ENCODE measurements around the gene HEG1.

HEG1 gene

DNA sequence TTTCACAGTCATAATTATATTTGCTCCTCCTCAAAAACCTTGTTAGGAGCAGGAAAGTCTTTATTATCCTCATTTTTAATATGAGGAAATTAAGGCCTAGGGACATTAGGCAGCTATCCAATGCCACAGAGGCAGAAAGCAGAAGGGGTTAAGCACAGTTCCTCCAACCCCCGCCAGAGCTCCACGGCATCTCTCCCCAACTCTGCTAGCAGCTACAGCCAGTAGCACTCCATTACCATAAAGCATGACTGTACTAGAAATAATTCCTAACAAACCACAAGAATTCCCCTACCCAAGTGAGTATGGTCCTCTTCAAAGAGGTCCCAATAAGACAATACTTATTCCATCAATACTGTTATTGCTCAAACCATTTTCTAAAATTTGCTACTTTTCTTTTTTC, 9.8 kb downstream of the HEG1 start:
- no peak for DNase-seq

DNA sequence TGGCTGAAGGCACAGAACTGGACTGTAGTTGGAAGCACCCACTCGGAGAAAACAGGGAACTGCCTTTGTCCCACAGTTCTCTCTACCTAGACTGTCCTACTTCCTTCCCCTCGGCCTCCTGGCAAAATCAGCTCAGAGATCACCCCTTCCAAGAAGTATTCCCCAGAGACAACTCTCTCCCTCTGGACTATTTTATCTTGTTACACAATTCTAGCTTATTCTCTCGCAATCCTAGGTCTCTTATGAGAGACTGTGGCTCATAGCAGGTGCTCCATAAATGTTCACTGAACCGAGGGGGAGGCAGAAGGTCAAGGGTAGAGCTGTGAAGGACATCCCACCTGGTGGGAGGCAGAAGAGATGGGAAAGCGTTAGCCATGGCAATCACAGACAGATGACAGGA, 10.6 kb downstream of the HEG1 start:
- DNase-seq = no peak

DNA sequence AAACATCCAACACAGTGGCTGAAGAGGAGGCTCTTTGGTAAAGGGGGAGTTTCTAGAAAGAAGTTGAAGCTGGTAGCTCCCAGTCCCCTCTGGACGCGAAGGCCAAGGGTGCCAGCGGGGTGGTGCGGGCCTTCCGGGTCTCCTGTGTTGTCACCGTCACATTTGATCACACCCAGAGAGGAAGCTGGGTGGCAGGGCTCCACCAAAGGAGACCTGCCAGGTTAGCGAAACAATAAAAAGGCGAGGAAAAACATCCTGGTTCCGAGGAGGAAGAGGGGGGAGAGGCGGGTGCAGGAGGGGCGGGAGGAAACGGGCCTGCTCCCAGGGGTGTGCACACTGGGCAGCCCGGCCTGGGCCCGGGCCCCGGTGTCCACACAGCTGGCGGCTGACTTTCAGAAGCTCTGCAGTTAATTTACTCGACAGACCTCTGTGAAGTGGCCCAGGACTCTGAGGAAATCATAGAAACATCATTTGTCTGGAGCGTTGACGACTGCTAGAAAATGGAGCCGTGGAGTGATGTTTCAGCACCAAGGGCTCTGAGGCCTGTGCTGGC, 12.1 kb downstream of the HEG1 start:
- no peak for DNase-seq

DNA sequence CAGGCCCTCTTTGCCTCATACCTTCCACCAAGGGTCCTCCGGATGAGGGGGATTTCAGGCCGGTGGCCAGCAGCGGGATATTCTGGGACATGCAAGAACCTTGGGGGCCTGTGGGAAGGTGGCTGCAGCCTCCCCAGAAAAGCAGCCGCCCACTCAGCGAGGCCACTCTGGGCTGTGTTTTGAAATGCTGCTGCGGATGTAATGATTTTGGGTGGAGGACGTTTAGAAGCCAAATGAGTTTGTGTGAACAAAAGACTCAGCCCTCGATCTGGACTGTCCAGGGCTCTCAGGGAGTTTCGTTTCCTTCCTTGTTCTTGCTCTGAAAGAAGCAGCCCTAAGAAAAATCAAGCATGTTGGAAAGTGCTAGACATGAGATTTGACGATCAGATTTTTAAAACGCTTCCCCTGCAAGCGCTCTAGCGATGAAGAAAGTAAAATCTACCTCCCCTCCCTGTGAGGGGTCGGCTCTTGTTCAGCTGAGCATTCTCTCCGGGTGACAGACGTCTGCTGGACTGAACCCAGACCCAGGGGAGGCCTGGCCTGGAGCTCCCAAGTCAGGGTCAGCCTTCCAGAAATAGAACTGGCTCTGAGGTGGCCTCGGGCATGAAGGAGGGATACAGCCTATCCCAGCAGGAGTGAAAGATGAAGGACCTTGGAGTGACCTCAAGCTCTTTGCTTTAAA, 12.9 kb downstream of the HEG1 start:
- no peak for DNase-seq

DNA sequence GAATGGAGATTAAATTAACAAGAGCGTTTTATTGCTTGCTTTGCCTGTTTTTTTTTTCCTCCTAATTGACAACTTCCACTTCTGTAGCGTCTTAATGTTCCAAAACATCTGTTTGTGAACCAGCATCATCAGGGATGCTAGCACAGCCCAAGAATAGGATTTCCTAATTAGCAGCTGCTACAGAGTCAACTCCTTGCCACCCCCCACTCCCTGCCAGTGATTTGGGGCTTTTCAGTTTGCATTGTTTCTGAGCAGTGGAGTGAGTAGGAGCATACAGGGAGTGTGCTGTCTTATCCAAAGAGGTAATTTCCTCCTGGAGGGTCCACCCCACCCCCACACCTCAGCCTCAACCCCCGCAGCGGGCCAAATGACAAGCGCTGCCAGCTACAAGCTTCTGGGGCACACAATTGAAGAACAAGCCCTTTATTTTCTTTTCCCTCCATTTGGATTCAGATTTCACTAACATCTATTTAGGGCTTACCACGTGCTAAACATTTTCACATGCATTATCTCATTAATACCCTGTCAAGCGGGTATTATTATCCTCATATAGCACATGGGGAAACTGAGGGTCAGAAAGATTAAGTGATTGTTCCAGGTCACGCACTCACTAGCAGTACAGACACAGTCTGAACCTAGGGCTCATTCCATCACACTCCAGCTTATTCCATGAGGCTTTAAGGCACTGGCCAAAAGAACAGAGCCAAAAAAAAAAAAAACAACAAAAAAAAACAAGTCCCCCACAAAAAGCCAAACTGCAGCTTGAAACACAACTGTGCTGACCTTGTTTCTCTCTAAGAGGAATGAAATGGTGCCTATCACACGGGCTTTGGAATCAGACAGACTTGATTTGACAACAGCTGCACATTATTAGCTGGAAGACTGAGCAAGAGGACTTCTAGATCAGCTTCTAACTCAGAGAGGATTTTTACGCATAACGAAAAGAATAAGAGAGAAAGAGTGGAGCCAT, 16.4 kb downstream of the HEG1 start:
- DNase-seq = no peak

DNA sequence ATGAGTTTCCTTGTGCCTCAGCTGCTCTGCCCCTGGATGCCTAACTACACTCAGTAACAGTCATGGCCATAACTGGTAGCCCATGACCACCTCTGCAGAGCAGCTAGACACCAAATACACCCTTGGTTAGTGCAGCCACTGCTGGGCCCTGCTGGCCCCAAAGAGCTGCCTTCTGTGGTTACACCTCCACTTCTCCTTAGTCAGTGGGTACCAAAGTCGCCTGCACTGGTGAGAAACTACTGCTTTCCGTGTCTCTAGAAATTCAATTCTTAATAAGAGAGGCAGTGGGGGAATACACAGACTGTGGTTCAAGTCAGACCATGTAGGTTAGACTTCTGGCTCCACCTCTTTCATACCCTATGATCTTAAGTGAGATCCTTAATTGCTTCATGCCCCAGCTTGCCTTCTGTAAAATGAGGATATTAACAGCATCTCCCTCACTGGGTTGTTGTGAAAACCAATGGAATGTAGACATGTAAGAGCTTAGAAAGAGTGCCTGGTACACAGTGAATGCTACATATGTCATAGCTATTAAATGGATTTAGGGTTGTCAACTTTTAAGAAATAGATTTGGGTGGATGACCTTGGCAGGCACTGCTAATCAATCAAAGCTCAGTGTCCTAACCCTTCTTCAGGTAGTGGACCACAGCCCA, 18.2 kb downstream of the HEG1 start:
- DNase-seq = no peak

DNA sequence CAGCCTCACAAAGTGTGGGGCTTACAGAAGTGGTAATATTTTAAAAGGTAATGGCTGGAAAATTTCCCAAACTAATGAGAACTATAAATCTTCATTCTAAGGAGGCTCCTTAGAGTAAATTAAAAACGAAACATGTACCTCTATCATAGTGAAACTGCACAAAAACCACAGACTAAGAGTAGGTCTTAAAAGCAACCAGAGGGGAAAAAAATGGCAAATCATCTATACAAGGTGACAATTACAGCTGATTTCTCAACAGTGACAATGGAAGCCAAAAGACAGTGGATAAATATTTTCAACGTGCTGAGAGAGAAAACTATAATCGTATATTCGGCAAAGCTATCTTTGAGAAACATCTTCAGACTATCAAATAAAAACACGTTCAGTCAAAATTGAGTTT, 20.6 kb downstream of the HEG1 start:
- no peak for DNase-seq

DNA sequence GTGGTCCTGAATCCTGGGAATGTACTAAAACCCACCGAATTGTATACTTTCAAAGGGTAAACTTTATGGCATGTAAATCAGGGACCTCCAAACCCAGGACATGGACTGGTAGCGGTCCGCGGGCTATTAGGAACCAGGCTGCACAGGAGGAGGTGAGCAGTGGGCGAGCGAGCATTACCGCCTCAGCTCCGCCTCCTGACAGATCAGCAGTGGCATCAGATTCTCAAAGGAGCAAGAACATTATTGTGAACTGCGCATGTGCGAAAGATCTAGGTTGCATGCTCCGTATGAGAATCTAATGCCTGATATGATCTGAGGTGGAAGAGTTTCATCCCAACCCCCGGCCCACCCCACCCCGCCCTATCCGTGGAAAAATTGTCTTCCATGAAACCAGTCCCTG, 22.2 kb downstream of the HEG1 start:
- DNase-seq = no peak

DNA sequence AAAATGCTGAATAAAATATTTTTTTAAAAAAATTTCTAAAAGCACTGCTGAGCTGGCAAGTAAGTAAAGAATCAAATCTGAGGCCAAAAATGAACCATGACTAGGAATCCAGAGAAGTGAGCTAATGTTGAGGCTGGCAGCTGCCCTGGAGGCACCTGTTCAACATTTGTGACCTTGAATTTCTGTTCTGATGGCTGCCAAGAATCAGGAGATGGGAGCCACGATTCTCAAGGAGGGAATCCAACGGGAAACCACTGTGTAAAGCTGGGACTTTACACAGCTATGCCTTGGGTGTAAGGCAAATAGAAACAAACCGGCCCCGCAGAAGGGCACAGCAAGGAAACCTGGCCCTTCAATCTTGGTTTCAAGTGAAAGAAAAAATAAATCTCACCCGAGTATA, 22.7 kb downstream of the HEG1 start:
- no peak for DNase-seq

DNA sequence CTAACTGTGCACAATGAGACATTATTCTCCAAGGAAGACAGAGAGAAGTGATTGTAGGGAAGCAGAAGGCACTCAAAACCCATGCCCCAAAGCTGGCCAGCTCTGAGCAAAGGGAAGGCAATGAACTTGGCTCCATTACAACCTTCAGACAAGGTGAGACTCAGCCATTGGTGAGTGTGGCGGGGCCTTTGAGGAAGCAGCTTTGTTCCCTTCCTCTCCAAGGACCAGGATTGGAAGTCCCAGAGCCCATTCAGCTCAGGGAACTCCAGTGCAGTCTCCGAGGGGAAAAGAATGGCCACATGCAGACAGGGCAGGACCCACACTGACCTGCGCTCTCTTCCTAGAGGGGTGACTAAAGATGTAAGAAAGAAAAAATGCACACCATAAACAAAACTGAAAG, 23.1 kb downstream of the HEG1 start:
- no peak for DNase-seq

DNA sequence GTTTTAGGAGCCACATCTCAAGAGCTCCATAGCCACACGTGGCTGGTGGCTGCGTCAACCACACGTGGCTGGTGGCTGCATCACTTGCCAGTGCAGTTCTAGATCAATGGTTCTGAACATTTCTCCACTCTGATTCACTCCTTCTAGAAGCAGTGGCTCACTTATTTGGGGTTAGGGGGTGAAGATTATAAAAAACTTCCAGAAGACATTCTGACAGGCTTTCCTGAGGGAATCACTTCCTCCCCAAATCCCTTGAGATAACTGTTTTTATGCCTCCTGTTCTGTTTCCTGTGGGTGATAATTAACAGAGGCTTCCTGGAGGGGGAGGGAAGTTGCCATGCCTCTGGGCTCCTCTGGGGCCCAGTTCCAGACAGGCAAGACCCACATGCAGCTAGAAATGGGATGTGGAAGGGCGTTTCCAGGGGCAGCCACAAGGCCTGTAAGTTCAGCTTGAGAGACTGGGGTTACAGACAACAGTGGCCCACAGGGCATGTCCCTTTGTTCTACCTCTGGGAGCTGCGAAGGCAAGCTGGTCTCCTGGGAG, 23.6 kb downstream of the HEG1 start:
- DNase-seq = no peak

DNA sequence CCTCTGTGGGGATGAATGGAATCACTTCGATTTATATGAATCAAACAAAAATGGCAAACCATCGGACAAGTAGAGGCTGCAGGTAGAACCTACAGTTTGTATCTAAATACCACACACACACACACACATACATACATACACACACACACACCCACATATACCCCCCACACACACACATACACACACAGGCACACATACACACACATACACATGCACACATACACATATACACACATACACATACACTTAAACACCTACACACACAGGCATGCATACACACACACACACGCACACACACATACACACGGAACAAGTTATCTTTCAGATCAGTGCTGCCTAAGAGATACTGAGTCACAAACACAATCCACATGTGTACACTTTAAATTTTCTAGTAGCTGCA, 24.3 kb downstream of the HEG1 start:
- no peak for DNase-seq

DNA sequence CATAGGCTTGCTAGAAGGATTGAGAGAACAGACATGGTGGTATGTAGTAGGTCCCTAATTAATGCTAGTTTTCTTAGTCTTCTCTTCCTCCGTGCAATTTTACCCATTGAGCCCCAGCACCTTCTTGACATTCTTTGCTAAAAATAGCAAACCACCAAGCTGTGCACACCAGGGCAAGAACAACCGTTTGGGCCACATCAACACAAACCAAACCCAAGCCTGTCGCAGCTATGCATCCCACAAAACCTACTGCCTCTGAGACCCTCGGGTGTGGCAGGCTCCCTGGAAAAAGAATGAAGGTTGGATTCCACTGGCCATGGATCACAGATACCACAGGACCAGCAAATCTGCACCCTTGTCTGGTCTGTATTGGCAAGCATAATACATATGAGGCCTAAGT, 27.1 kb downstream of the HEG1 start:
- no peak for DNase-seq

DNA sequence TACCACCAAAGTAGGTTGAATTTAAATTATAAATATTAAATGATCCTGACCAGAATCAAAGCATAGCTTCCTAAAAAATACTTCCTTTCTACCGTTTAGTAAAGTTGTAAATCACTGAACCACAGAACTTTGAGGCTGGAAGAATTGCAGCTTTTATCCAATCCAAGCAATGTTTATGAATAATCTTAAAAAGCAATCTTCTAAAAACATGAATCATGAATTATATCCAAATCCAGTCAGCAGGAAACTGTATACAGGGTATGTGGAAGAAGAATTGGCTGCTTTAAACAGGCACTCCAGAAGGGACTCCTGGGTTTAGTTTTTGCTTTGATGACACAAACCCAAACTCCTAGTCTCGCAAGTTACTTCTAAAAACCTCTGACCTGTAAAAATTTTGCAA, 30.2 kb downstream of the HEG1 start:
- no peak for DNase-seq

DNA sequence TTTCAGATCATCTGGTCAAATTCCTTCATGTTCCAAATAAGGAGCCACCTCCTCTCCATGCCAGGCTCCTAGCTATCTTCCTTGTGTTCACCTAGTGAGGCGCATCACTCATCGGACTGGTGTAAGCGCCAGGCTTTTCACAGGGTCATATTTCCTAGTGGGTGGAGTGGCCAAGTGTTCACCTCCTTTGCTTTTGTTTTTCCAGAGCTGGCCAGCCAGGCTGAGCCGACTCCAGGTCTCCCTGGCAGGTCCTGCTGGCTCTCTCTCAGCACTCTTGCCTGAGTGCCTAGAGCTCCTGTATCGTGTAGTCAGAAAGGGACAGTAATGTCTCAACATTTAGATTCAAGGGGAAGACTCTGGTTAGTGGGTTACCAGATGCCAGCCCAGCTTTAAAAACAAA, 31.0 kb downstream of the HEG1 start:
- DNase-seq = no peak

DNA sequence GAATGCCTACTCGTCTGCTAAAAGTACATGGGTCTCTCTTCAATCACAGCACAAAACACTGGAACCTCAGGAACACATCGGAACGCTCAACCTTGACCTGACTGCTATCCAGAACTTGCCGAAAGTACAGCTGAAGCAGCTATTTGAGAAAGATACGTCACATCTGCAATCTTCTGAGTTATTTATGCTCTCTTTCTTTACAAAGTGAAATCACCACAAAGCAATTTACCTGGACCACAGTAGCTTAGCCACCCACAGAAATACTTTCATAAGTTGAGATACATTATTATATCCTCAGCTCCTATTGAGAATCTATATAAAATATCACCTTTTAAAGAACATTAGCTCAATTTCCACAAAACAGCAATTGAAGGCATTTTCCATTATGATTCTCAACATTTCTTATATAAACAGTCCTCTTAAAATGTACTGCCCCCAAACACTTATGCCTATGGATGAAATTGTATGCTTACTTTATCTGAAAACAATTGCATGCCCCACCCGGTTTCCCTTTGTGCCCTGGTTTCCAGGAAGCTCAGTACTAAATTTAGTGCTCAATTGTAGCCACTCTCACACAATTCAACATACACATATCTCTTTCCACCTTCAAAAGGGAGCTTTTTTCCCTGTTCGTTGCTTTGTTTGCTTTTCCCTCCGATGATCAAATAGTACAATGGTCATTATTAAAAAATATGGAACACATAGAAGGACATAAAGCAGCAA, 31.8 kb downstream of the HEG1 start:
- DNase-seq = no peak

DNA sequence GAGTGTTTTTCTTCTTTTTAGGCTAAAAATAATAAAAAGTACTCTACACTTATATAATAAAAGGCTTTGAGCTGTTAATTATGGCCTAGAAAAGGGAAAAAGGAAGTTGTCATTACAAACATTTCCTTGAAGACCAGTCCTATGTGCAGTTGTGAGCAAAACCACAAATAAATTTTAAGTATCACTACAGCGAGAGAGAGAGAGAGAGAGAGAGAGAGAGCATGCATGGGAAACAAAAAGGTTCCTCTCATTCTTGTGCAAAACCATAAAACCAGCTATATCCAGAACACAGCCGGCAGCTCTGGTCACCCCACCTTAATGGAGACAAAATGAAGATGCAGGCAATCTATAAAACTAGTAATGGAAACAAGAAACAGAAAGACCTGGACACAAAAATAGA, 33.6 kb downstream of the HEG1 start:
- no peak for DNase-seq

DNA sequence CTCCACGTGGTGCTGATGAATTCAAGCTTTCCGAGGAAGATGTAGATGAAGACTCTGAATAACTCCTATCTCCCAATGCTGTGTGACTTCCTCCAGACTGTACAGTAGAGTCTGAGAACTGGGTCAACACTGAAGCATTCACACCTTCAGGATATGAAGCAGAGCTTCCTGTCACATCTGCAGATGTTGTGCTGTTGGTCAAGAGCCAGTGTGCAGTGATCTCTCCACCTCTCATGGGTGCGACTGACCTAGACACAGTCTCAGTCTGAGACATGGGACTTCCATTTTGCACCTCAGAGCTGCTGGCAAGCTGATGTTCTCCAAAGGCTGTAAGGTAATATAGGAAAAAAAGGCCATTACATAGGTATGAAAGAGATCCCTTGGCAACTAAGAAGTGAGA, 36.5 kb downstream of the HEG1 start:
- no peak for DNase-seq

DNA sequence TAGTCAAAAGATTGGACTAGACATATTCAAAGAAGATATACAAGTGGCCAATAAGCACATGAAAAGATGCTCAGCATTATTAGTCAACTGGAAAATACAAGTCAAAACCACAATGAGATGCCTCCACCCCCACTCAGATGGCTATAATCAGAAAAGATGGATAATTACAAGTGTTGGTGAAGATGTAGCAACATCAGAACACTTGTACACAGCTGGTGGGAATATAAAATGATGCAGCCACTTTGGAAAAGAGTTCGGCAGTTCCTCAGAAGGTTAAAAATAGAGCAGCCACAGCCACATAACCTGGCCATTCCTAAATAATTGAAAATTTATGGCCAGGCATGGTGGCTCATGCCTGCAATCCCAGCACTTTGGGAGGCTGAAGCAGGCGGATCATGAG, 38.4 kb downstream of the HEG1 start:
- no peak for DNase-seq

DNA sequence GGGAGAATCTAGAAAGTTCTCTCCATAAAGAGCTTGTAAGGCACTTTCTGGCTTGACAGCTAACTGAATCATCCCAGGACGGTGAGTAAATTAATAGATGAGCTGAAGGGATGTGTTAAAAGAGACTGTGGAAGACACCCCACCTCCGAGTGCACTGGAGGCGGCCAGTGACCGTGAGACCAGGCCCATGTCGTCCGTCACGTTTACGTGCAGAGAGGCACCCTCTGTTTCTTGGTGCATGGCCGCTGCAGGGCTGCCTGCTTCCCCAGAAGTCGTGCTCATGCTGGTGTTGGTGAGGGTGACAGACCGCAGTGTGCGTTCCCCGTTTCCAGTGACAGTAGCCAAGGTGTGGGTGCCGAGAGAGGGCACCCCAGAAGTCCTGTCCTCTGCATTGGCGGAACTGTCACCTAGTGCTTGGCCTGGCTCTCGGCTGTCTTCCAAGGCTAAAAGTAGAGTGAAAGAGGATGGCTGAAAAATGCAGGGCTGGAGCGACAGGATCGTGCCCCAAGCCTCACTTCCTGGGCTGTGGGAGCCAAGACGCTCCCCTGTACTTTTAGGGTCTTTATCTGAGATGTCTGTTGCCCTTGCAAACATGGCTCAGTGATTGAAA, 41.1 kb downstream of the HEG1 start:
- no peak for DNase-seq

DNA sequence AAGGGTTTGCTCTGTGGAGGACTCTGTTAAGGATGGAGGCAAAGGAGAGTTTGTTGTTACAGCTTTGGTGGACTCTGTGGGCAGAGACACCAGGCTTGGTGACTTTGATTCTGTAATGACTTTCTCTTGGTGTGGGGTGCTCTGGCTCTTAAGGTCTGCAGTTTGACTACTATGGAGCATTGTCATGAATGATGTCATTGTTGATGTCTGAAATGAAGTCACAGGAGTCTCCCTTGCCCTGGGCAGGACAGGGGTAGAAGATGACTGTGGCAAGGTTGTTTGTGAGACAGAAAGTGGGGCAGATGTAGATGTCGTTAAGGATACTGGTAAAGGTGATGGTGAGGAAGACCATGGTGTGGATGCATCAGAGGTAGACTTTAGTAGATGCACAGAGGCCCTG, 42.7 kb downstream of the HEG1 start:
- DNase-seq = no peak

DNA sequence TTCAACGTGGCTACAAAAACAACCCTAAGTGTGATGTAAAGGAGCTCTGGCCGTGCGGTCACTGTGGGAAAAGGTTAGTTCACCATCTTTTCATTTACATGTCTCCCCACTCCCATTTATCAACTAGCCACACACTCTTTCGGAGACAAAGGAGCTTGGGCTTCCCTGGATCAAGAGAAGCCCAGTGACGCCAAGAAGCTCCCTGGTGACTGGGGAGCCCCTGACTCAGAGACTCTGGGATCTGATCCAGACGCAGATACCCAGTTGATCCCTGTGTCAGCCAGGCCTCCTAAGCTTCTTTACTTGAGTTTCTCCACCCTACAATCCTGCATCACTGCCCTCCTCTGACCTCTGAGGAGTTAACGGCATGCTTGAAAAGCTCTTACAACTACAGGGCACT, 43.9 kb downstream of the HEG1 start:
- no peak for DNase-seq
